GM10847 (cell line): ENCODE results near the gene VPREB3.
A peak's percentile ranks its signal among the peaks of the same experiment; 100 is the strongest.

Experiments used
- POLR2A ChIP-seq: IDR thresholded peaks from 2 replicates; pipeline ENCODE4 v1.6.1; 2011; ENCODE audit not compliant: insufficient read length; ENCODE audit errors: extremely low read depth

Gene VPREB3, protein sequence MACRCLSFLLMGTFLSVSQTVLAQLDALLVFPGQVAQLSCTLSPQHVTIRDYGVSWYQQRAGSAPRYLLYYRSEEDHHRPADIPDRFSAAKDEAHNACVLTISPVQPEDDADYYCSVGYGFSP

DNA sequence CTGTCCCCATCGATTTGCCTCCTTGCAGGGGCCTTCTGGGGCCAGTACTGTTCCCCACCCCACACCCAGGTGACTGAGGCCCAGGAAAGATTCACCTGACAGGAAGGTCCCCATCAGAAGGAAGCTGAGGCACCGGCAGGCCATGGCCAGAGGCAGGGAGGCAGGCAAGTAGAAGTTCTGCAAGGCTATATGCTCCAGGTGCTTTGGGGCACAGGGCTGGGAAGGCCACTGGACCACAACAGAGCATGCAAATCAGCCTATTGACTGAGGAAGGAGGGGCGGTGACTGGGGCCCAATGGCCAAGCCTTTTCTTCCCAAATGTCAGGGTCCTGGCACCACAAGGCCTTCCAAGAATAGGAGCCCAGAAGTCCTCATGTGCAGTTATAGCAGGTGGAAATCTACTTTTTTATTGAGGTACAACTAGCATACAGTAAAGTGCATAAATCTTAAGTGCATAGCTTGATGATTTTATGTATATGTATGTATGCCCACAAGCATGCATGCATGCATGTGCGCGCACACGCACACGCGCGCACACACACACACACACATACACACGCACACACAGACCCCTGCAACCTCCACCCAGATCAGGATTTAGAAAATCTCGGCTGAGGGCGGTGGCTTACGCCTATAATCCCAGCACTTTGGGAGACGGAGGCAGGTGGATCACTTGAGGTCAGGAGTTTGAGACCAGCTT lies at the start of gene VPREB3:
Gene VPREB3, minus strand, starts transcription at position 206 of the 700 bp plus-strand sequence. Its CDS starts 62 bp downstream, at position 144.
- no peak for TF ChIP-seq POLR2A

DNA sequence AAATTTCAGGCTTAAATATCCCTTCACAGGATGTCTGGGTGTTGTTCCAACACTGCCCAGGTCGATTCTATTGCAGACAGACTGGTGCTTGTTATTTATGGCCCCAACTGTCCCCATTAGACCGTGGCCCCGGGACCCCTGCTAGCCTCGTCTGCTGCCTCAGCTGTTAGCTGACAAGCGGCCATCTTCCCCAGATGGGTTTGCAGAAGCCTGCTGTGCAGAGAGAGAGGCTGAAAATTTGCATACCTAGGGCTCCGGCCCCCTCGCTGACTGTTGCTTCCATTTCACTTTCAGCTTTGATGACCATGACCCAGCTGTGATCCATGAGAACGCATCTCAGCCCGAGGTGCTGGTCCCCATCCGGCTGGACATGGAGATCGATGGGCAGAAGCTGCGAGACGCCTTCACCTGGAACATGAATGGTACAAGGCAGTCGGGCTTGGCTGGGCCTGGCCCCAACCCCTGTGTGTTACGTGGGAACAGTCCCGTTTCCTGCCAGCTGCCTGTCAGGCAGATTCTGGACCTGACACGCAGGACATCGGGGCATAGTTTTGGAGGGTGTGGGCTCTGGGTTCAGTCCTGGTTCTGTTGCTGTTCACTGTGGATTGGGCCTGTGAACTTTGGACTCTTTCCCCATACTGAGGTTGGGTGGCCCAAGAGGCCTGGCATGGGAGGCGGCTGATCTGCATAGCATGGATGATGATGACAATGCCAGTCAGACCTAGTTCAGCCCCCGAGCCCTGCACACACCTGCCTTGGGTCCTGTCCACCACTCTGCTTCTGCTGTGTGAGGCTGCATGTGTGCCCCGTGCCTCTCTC lies 49.0 kb upstream of the VPREB3 start:
- TF ChIP-seq POLR2A = peak; percentile 15

- TF ChIP-seq POLR2A = no peak
These were observed 47.7 kb upstream of the VPREB3 start for GRCh38 chr22:23801886-23802377.

DNA sequence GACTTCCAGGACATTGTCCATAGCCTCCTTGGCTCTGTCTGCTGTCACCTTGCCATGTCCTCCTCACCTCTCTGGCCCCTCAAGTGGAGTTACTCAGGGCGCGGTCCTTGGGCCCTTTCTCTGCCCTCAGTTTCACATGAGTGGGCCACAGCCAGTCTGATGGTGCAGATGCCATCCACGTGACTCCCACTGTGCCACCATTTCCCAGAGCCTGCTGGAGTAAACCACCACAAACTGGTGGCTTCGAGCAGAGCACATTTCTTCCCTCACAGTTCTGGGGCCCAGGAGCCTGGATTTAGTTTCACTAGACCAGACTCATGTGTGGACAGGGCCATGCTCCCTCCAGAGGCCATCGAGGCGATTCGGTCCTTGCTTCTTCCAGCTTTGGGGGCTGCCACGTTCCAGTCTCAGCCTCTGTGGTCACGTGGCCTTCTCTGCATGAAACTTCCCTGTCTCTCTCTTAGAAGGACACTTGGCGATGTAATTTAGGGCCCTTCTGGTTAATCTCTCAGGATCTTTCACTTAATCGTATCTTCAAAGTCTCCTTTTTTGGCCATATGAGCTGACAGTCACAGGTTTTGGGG lies 47.1 kb upstream of the VPREB3 start:
- TF ChIP-seq POLR2A = no peak

- TF ChIP-seq POLR2A = no peak
These were observed 46.3 kb upstream of the VPREB3 start for GRCh38 chr22:23800297-23801237.

DNA sequence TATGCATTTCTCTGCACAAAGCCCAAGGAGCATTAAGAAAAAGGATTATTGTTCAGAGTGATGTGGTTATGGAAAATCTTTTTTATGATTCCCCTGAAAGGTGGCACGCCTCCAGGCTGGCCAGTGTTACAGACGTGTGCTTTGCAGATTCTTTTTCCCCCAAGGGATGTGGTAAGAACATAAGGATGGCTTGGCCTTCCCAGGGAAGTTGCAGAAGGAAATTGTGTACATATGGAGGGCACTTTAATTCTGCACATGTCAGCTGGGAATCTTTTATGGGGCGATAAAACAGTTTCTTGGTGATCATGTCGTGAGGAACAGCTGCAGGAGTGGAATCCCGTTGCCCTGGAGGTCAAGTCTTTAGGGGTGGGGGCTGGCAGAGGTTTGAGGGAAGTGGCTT lies 42.2 kb upstream of the VPREB3 start:
- TF ChIP-seq POLR2A = no peak

- no peak for TF ChIP-seq POLR2A
These were observed 39.1 kb upstream of the VPREB3 start for GRCh38 chr22:23793326-23793725.

DNA sequence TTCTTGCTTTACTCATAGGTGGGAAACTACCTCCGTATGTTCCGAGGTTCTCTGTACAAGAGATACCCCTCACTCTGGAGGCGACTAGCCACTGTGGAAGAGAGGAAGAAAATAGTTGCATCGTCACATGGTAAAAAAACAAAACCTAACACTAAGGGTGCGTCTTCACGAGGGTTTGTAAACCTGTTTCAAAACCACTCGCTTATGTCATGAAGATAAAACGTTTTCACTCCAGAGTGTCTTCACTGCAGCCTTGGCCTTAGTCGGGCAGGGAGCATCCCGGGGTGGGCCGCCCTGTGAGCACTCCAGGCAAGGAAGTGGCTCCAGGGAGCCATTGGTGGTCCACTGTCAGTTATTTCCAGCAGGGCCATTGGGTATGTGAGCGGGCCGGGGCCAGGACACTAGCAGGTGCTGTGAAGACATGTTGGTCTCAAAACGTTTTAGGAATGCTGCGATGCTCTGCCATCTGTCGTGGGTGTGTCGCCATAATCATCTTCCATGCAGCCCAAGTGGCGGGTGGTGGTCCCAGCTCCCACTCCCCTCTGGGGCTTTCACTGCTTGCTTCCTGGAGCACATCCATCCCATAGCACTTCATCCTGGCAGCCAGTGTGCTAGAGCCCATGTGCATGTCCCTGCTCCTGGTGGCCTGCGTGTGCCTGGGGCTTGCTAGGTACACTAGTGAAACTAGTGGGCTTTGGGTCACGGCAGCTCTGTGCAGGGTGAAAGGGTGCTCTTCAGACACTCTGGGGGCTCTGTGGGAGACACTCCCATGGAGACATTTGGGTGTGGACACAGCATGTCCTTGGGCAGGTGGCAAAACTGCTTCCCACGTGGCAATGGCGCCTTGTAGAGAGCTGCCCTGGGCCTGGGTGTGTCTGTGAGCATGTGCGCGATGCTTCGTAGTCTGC lies 37.8 kb upstream of the VPREB3 start:
- no peak for TF ChIP-seq POLR2A

- TF ChIP-seq POLR2A = no peak
These were observed 36.9 kb upstream of the VPREB3 start for GRCh38 chr22:23790819-23791737.

DNA sequence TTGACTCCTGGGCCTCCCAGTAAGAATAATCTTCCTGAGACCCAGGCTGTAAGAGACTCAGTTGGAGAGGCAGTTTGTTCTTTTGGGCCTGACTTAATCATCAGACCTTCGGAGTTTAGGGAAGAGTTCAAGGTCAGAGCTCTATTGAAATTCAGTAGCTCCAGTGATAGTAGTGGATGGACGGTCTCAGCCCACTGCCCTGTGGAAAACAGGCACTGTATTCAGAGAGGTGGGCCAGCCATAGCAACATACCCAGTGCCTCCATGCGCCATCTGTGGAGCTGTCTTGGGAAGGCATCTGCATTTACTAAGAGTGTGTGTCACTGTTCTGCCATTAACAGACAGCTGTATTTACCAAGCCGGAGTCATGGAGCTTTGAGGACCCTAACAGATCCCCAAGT lies 35.4 kb upstream of the VPREB3 start:
- no peak for TF ChIP-seq POLR2A

DNA sequence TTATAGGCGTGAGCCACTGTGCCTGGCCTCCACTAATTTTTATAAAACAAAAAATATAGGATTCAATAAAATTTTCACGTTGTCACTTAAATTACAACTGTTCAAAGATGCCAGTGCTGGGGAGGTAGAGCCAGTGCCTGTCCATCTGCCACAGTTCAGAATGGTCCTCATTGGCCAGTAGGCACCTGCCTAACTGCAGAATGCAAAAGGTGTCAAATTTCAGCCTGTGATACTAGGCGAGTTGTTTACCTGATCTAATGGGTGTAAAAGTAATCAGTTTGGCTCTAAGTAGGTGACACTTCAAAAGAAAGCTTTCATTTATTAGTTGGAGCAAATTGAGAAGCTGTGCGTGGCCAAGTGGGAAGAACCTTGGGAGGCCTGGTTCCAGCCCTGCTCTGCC lies 34.9 kb upstream of the VPREB3 start:
- TF ChIP-seq POLR2A = no peak

- no peak for TF ChIP-seq POLR2A
These were observed 33.7 kb upstream of the VPREB3 start for GRCh38 chr22:23787910-23788309.

DNA sequence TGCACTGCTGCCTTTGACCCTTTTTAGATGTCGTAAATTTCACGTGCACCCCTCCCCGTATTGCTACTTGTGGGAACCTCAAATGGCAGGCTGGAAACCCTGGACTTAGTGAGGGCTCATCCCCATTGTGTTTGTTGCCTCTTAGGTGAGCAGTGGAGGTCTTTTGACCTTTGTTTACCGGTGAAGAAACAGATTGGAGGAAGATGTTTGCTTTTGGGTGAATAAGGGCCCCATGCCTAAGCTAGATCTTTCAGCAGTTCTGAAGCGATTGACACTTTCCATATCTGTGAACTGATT lies 33.3 kb upstream of the VPREB3 start:
- TF ChIP-seq POLR2A = no peak
